Epithelial cell of proximal tubule (primary cell): ENCODE measurements around the gene BTBD10. TPM values are rescaled to one million over a fixed set of nuclear protein-coding genes. Genes with fewer than 3 reads are reported as not detected.
"Not testable (repeated sequence)": the region's sequence is repeated elsewhere in the genome, so short reads cannot be mapped to it uniquely, and the experiment has no call there.

Experiments
- DNase-seq: peaks from one replicate; pipeline ENCODE4 v3.0.0-alpha.2; 2011; ENCODE audit warnings: low read depth
- H3K4me3 ChIP-seq: 2 replicates; pipeline ENCODE4 v1.5.1; 2011; ENCODE audit warnings: low read depth, mild to moderate bottlenecking, low read length
- CTCF ChIP-seq: conservative IDR thresholded peaks from 2 replicates; pipeline ENCODE4 v1.5.1; 2012; ENCODE audit warnings: low read depth, mild to moderate bottlenecking, low read length
- total RNA-seq: library from RNA; depleted of rRNA; stranded (reverse); fragments of >200 nt; gene quantifications from 2 replicates; pipeline ENCODE4 v1.2.3, GENCODE V29; 2015

BTBD10 gene
- total RNA-seq, 1 donor from 2014 or later, result 55.5 TPM

- no peak overlapping the region for H3K4me3 ChIP-seq
- DNase-seq, result peak; percentile 73
- no peak for TF ChIP-seq CTCF
These were observed 33.2 kb downstream of the BTBD10 start for GRCh38 chr11:13429836-13430235.

- H3K4me3 ChIP-seq, result no peak overlapping the region
- DNase-seq, result no peak
- TF ChIP-seq CTCF, result no peak
These were observed 33.7 kb downstream of the BTBD10 start for GRCh38 chr11:13429288-13429687.

GRCh38 chr11:13427440-13427839, 35.6 kb downstream of the BTBD10 start:
- no peak overlapping the region for H3K4me3 ChIP-seq
- TF ChIP-seq CTCF, result no peak
- no peak for DNase-seq

- no peak overlapping the region for H3K4me3 ChIP-seq
- no peak for TF ChIP-seq CTCF
- DNase-seq, result no peak
These were observed 39.6 kb downstream of the BTBD10 start for GRCh38 chr11:13423372-13423771.

GRCh38 chr11:13421561-13421960, 41.5 kb downstream of the BTBD10 start:
- no peak for DNase-seq
- TF ChIP-seq CTCF, result no peak
- H3K4me3 ChIP-seq, result no peak overlapping the region

GRCh38 chr11:13415201-13415600, 47.8 kb downstream of the BTBD10 start:
- no peak for DNase-seq
- no peak overlapping the region for H3K4me3 ChIP-seq
- TF ChIP-seq CTCF, result no peak

- H3K4me3 ChIP-seq, result no peak overlapping the region
- no peak for DNase-seq
- no peak for TF ChIP-seq CTCF
These were observed 57.8 kb downstream of the BTBD10 start for GRCh38 chr11:13405220-13405619.

- not testable (repeated sequence) for H3K4me3 ChIP-seq, DNase-seq
These were observed 64.7 kb downstream of the BTBD10 start for GRCh38 chr11:13398335-13398734.
